ENCODE results near the gene UBASH3B.

- no peak for TF ChIP-seq POLR2A (IDR thresholded peaks at IDR 0.05)
- no peak for TF ChIP-seq CTCF (IDR thresholded peaks at IDR 0.05)
These were observed 148.2 kb downstream of the UBASH3B start for GRCh38 chr11:122803716-122804115.
